Fibroblast of villous mesenchyme (primary cell): Measurements from ENCODE around the gene CSDE1. TPM values are rescaled to one million over a fixed set of nuclear protein-coding genes. Genes with fewer than 3 reads are reported as not detected.
A peak's percentile ranks its signal among the peaks of the same experiment; 100 is the strongest.

ENCODE experiments used
- DNase-seq: peaks from one replicate; pipeline ENCODE4 v3.0.0-alpha.2; 2010; ENCODE audit warnings: low read depth
- H3K4me3 ChIP-seq: 2 replicates; pipeline ENCODE4 v1.5.1; 2011; ENCODE audit warnings: low read depth, mild to moderate bottlenecking, low read length
- total RNA-seq: library from RNA; depleted of rRNA; stranded (reverse); fragments of >200 nt; gene quantifications from 2 replicates; pipeline ENCODE4 v1.2.3, GENCODE V29; 2012
- TF ChIP-seq, protein P1 (sequence below): IDR thresholded peaks from 2 replicates; pipeline ENCODE4 v1.5.1; 2012; ENCODE audit warnings: low read depth, mild to moderate bottlenecking, low read length; ENCODE audit not compliant: insufficient read depth

Gene CSDE1
- total RNA-seq, 1 donor = 541 TPM

- no peak overlapping the region for H3K4me3 ChIP-seq
- TF ChIP-seq, protein P1, sequence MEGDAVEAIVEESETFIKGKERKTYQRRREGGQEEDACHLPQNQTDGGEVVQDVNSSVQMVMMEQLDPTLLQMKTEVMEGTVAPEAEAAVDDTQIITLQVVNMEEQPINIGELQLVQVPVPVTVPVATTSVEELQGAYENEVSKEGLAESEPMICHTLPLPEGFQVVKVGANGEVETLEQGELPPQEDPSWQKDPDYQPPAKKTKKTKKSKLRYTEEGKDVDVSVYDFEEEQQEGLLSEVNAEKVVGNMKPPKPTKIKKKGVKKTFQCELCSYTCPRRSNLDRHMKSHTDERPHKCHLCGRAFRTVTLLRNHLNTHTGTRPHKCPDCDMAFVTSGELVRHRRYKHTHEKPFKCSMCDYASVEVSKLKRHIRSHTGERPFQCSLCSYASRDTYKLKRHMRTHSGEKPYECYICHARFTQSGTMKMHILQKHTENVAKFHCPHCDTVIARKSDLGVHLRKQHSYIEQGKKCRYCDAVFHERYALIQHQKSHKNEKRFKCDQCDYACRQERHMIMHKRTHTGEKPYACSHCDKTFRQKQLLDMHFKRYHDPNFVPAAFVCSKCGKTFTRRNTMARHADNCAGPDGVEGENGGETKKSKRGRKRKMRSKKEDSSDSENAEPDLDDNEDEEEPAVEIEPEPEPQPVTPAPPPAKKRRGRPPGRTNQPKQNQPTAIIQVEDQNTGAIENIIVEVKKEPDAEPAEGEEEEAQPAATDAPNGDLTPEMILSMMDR = no peak
- no peak for DNase-seq
Measured at GRCh38 chr1:114718661-114719423, 38.9 kb downstream of the CSDE1 start.

- TF ChIP-seq, protein P1 = no peak
- DNase-seq = peak; percentile 93
Measured at GRCh38 chr1:114716304-114717170, 41.2 kb downstream of the CSDE1 start, which contains the start of gene NRAS. NRAS (minus strand) TSS chr1:114716771; CDS start chr1:114716160, 611 bp downstream.

DNA sequence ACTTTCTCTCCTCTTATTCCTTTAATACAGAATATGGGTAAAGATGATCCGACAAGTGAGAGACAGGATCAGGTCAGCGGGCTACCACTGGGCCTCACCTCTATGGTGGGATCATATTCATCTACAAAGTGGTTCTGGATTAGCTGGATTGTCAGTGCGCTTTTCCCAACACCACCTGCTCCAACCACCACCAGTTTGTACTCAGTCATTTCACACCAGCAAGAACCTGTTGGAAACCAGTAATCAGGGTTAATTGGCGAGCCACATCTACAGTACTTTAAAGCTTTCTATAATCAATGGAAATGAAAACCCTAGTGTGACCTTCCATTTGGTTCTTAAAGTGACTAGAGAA is 41.9 kb downstream of the CSDE1 start:
- TF ChIP-seq, protein P1 = no peak
- H3K4me3 ChIP-seq = peak overlapping the region; percentile 100
- DNase-seq = no peak

More at GRCh38 chr1:114716304-114717170, 41.2 kb downstream of the CSDE1 start, which contains the start of gene NRAS:
- peak within 1 kb of the TSS; percentile 100 for H3K4me3 ChIP-seq

- no peak for DNase-seq
- H3K4me3 ChIP-seq = no peak overlapping the region
- TF ChIP-seq, protein P1 = no peak
Measured at GRCh38 chr1:114712977-114713376, 44.8 kb downstream of the CSDE1 start.

DNA sequence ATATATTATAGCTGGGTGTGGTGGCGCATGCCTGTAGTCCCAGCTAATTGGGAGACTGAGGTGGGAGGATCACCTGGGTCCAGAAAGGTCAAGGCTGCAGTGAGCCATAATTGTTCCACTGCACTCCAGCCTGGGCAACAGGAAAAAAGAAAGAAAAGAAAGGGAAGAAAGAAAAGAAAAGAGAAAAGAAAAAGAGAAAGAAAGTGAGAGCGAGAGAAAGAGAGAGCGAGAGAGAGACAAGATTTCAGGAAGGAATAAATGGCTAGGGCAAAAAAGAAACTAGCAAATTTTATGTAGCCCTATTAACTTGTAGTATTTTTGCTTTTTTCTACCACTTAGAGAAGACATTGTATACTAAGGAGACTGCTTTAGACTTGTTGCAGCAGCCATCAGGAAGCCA is 47.4 kb downstream of the CSDE1 start:
- DNase-seq = no peak
- no peak overlapping the region for H3K4me3 ChIP-seq
- TF ChIP-seq, protein P1 = no peak

GRCh38 chr1:114707604-114708003 is 50.2 kb downstream of the CSDE1 start:
- no peak overlapping the region for H3K4me3 ChIP-seq
- no peak for DNase-seq
- TF ChIP-seq, protein P1 = no peak
